HepG2 (cell line): ENCODE measurements around the gene LYSMD2. TPM values are rescaled to one million over a fixed set of nuclear protein-coding genes. Genes with fewer than 3 reads are reported as not detected.

Source experiments
- ATM ChIP-seq: fragments of 450-650 bp; IDR thresholded peaks from 2 replicates; pipeline ENCODE4 v1.7.1; 2017; ENCODE audit warnings: mild to moderate bottlenecking, borderline replicate concordance
- GATAD1 ChIP-seq: IDR thresholded peaks from 2 replicates; pipeline ENCODE4 v1.6.1; 2016; ENCODE audit warnings: missing genetic modification reagents, missing compliant biosample characterization
- HOXA9 ChIP-seq: sonication (generic); formaldehyde crosslinking; IDR thresholded peaks from 2 replicates; pipeline ENCODE4 v1.8.1; 2022; ENCODE audit warnings: missing genetic modification reagents, mild to moderate bottlenecking, moderate library complexity, borderline replicate concordance
- KAT7 ChIP-seq: IDR thresholded peaks from 2 replicates; pipeline ENCODE4 v1.6.1; 2018; ENCODE audit warnings: borderline replicate concordance, missing compliant biosample characterization
- KAT8 ChIP-seq: IDR thresholded peaks from 2 replicates; pipeline ENCODE4 v1.6.1; 2016; ENCODE audit warnings: missing genetic modification reagents, missing compliant biosample characterization
- MXD3 ChIP-seq: IDR thresholded peaks from 2 replicates; pipeline ENCODE4 v1.6.1; 2016; ENCODE audit warnings: mild to moderate bottlenecking, missing biosample characterization, missing genetic modification reagents
- PHF5A ChIP-seq: IDR thresholded peaks from one replicate; pipeline ENCODE4 v1.6.1; 2018; ENCODE audit warnings: low read depth, missing genetic modification reagents; ENCODE audit not compliant: unreplicated experiment
- PRDM15 ChIP-seq: sonication (generic); formaldehyde crosslinking; IDR thresholded peaks from 2 replicates; pipeline ENCODE4 v1.4.0; 2020; ENCODE audit warnings: missing genetic modification reagents
- SMAD3 ChIP-seq: sonication (generic); formaldehyde crosslinking; IDR thresholded peaks from 2 replicates; pipeline ENCODE4 v1.4.0; 2020; ENCODE audit warnings: missing genetic modification reagents
- TEAD2 ChIP-seq: sonication (generic); formaldehyde crosslinking; IDR thresholded peaks from 2 replicates; pipeline ENCODE4 v1.9.0; 2021; ENCODE audit warnings: missing genetic modification reagents
- ZMYM4 ChIP-seq: sonication (generic); formaldehyde crosslinking; IDR thresholded peaks from 2 replicates; pipeline ENCODE4 v1.8.1; 2023; ENCODE audit warnings: mild to moderate bottlenecking, missing genetic modification reagents
- ZNF263 ChIP-seq: sonication (generic); formaldehyde crosslinking; IDR thresholded peaks from 2 replicates; pipeline ENCODE4 v1.4.0; 2020; ENCODE audit warnings: missing genetic modification reagents
- ZNF574 ChIP-seq: sonication (generic); formaldehyde crosslinking; IDR thresholded peaks from 2 replicates; pipeline ENCODE4 v1.4.0; 2020; ENCODE audit warnings: missing genetic modification reagents
- ZNF75D ChIP-seq: sonication (generic); formaldehyde crosslinking; IDR thresholded peaks from 2 replicates; pipeline ENCODE4 v1.8.1; 2023; ENCODE audit warnings: missing genetic modification reagents, mild to moderate bottlenecking, borderline replicate concordance
- ZNF777 ChIP-seq: sonication (generic); formaldehyde crosslinking; IDR thresholded peaks from 2 replicates; pipeline ENCODE4 v1.4.0; 2020; ENCODE audit warnings: missing genetic modification reagents
- ZSCAN21 ChIP-seq: sonication (generic); formaldehyde crosslinking; IDR thresholded peaks from 2 replicates; pipeline ENCODE4 v1.8.0; 2022; ENCODE audit warnings: mild to moderate bottlenecking, missing genetic modification reagents, moderate library complexity, borderline replicate concordance
- polyA plus RNA-seq, 8 experiments: library from polyadenylated mRNA; depleted of rRNA in 3 of 8; stranded (reverse) in 7 of 8; unstranded in 1 of 8; fragments of >200 nt; fragmentation: Illumina TruSeq in 4 of 8; extraction: Trizol in 4 of 8; gene quantifications; 2 replicates each; pipeline versions ENCODE4 v1.2.1 to v1.2.3, GENCODE V29; 2011 to 2016; ENCODE audit warnings: low read depth in 4 of 8, missing spikeins in 1 of 8, mixed read lengths in 1 of 8; ENCODE audit not compliant: insufficient read depth in 1 of 8
- total RNA-seq, 5 experiments: library from RNA; depleted of rRNA; stranded (reverse); fragments of >200 nt; fragmentation: Illumina TruSeq; extraction: Trizol; gene quantifications; 2 replicates each; pipeline ENCODE4 v1.2.3, GENCODE V29; 2016; ENCODE audit warnings: low read depth in 1 of 5
- TF ChIP-seq, protein P1 (sequence below): sonication (generic); formaldehyde crosslinking; IDR thresholded peaks from 2 replicates; pipeline ENCODE4 v1.5.0; 2020; ENCODE audit warnings: mild to moderate bottlenecking, missing genetic modification reagents
- TF ChIP-seq, protein P2 (sequence below): IDR thresholded peaks from 2 replicates; pipeline ENCODE4 v1.6.1; 2016; ENCODE audit warnings: missing genetic modification reagents, missing compliant biosample characterization

LYSMD2 gene
- total and polyA plus RNA-seq, 2 of the 13 experiments (the other 11 are each of a cell fraction or from before 2014, with no cell fraction given): 0.05 to 0.27 TPM

GRCh38 chr15:51681303-51681963 is 56.0 kb downstream of the LYSMD2 start, which contains the start of gene SCG3 (continued):
- TF ChIP-seq, protein P1, sequence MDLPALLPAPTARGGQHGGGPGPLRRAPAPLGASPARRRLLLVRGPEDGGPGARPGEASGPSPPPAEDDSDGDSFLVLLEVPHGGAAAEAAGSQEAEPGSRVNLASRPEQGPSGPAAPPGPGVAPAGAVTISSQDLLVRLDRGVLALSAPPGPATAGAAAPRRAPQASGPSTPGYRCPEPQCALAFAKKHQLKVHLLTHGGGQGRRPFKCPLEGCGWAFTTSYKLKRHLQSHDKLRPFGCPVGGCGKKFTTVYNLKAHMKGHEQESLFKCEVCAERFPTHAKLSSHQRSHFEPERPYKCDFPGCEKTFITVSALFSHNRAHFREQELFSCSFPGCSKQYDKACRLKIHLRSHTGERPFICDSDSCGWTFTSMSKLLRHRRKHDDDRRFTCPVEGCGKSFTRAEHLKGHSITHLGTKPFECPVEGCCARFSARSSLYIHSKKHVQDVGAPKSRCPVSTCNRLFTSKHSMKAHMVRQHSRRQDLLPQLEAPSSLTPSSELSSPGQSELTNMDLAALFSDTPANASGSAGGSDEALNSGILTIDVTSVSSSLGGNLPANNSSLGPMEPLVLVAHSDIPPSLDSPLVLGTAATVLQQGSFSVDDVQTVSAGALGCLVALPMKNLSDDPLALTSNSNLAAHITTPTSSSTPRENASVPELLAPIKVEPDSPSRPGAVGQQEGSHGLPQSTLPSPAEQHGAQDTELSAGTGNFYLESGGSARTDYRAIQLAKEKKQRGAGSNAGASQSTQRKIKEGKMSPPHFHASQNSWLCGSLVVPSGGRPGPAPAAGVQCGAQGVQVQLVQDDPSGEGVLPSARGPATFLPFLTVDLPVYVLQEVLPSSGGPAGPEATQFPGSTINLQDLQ (CRISPR knock-in tag): no peak
- TF ChIP-seq ZNF777 (CRISPR knock-in tag) (peak; percentile 73), ZNF574 (CRISPR knock-in tag) (peak; percentile 62), HOXA9 (CRISPR knock-in tag) (peak; percentile 51; the same call in 1 of the 2 replicates), KAT7 (CRISPR knock-in tag) (no peak), PHF5A (CRISPR knock-in tag) (no peak), ATM (no peak), GATAD1 (CRISPR knock-in tag) (peak; percentile 49; the same call in 1 of the 2 replicates), KAT8 (CRISPR knock-in tag) (peak; percentile 45; the same call in 1 of the 2 replicates), ZSCAN21 (CRISPR knock-in tag) (peak; percentile 64; the same call in 1 of the 2 replicates), PRDM15 (CRISPR knock-in tag) (0 out of 2 replicates have a peak, but pooled peaks have one; percentile 52), ZNF263 (CRISPR knock-in tag) (peak; percentile 61), ZNF75D (CRISPR knock-in tag) (no peak), MXD3 (peak; percentile 90; the same call in 1 of the 2 replicates), ZMYM4 (0 out of 2 replicates have a peak, but pooled peaks have one; percentile 21), TEAD2 (CRISPR knock-in tag) (peak; percentile 41; the same call in 1 of the 2 replicates), SMAD3 (CRISPR knock-in tag) (peak; percentile 81; the same call in 1 of the 2 replicates)
- TF ChIP-seq, protein P2, sequence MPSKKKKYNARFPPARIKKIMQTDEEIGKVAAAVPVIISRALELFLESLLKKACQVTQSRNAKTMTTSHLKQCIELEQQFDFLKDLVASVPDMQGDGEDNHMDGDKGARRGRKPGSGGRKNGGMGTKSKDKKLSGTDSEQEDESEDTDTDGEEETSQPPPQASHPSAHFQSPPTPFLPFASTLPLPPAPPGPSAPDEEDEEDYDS: peak; percentile 26; the same call in 1 of the 2 replicates
